Measurements from ENCODE around the gene DAZAP2.
"Not testable (repeated sequence)": the region's sequence is repeated elsewhere in the genome, so short reads cannot be mapped to it uniquely, and the experiment has no call there.

DAZAP2 gene

GRCh38 chr12:51247523-51248206 is 9.0 kb downstream of the DAZAP2 start:
- DNase-seq, result no peak

- DNase-seq, result no peak
Observed at GRCh38 chr12:51253276-51253675, 14.7 kb downstream of the DAZAP2 start.

GRCh38 chr12:51254536-51254935 is 15.9 kb downstream of the DAZAP2 start:
- no peak for DNase-seq

- not testable (repeated sequence) for DNase-seq
Observed at GRCh38 chr12:51259600-51259999, 21.0 kb downstream of the DAZAP2 start.

- peak in 1 of 2 experiments; percentile 16 for DNase-seq
Observed at GRCh38 chr12:51262758-51263177, 24.1 kb downstream of the DAZAP2 start.

- DNase-seq, result no peak
Observed at GRCh38 chr12:51263341-51263740, 24.7 kb downstream of the DAZAP2 start.

GRCh38 chr12:51264297-51264696 is 25.7 kb downstream of the DAZAP2 start:
- DNase-seq, result no peak

- no peak for DNase-seq
Observed at GRCh38 chr12:51265024-51265423, 26.4 kb downstream of the DAZAP2 start.

- peak; percentile 9 to 39 for DNase-seq
Observed at GRCh38 chr12:51269174-51270066, 30.8 kb downstream of the DAZAP2 start.

- no peak for DNase-seq
Observed at GRCh38 chr12:51270067-51270950, 31.7 kb downstream of the DAZAP2 start, which contains the start of gene SMAGP. Gene SMAGP (minus strand): TSS chr12:51270415. CDS start chr12:51269278, 1,137 bp downstream.

- DNase-seq, result no peak
Observed at GRCh38 chr12:51270951-51271518, 32.4 kb downstream of the DAZAP2 start.

- not testable (repeated sequence) for DNase-seq
Observed at GRCh38 chr12:51272810-51273209, 34.2 kb downstream of the DAZAP2 start.

- no peak for DNase-seq
Observed at GRCh38 chr12:51275088-51275487, 36.5 kb downstream of the DAZAP2 start.

GRCh38 chr12:51281202-51281924 is 42.7 kb downstream of the DAZAP2 start:
- DNase-seq, result no peak

- no peak for DNase-seq
Observed at GRCh38 chr12:51285843-51286242, 47.2 kb downstream of the DAZAP2 start.

- DNase-seq, result peak; percentile 53 to 55
Observed at GRCh38 chr12:51291603-51292513, 53.2 kb downstream of the DAZAP2 start.
